CD4-positive, alpha-beta T cell (primary cell): ENCODE data around the gene TPCN2. TPM values are rescaled to one million over a fixed set of nuclear protein-coding genes. Genes with fewer than 3 reads are reported as not detected.
"Not testable (repeated sequence)": the region's sequence is repeated elsewhere in the genome, so short reads cannot be mapped to it uniquely, and the experiment has no call there.

ENCODE experiments used
- ATAC-seq: fragments of 200-7000 bp; cut with Tn5 transposase; one replicate; pipeline ENCODE4 v1.10.0; 2022; ENCODE audit warnings: mild to moderate bottlenecking; ENCODE audit not compliant: poor library complexity
- CTCF ChIA-PET: fragments of 350-600 bp; sonication (Branson Sonifier 250); formaldehyde crosslinking; loops from one replicate; lab custom pipeline; 2021; ENCODE audit warnings: antibody characterized with exemption, inconsistent platforms; lab: Charles Lee
- POLR2A ChIA-PET: fragments of 350-600 bp; sonication (Branson Sonifier 250); formaldehyde crosslinking; loops from one replicate; lab custom pipeline; 2021; ENCODE audit warnings: antibody characterized with exemption, inconsistent platforms; lab: Charles Lee
- DNase-seq, 14 experiments: peaks; one replicate each; pipeline ENCODE4 v3.0.0-alpha.2; 2013 to 2020; ENCODE audit warnings: mixed read lengths in 2 of 14
- H3K27ac ChIP-seq, 2 donors: one replicate each; pipeline versions ENCODE4 v1.5.1 to v1.7.0; 2013; ENCODE audit warnings: low read length in 2 of 2, low read depth in 1 of 2, mild to moderate bottlenecking in 1 of 2
- H3K27me3 ChIP-seq, 2 experiments: 1 replicate in 1 of 2; 2 replicates in 1 of 2; pipeline versions ENCODE4 v1.6.1 to v1.7.0; 2013; ENCODE audit warnings: low read length in 2 of 2, control low read depth in 1 of 2, mild to moderate bottlenecking in 1 of 2, moderate library complexity in 1 of 2; ENCODE audit not compliant: insufficient read depth in 2 of 2, control insufficient read depth in 1 of 2
- H3K36me3 ChIP-seq: one replicate; pipeline ENCODE4 v1.6.1; 2013; ENCODE audit warnings: low read length, control low read depth; ENCODE audit not compliant: insufficient read depth
- H3K4me1 ChIP-seq: one replicate; pipeline ENCODE4 v1.6.1; 2013; ENCODE audit warnings: low read length, control low read depth; ENCODE audit not compliant: insufficient read depth
- H3K4me3 ChIP-seq: one replicate; pipeline ENCODE4 v1.5.1; 2013; ENCODE audit warnings: mild to moderate bottlenecking, low read length, moderate library complexity
- H3K9me3 ChIP-seq, 2 experiments: 1 replicate in 1 of 2; 2 replicates in 1 of 2; pipeline versions ENCODE4 v1.6.1 to v1.7.0; 2013; ENCODE audit warnings: low read length in 2 of 2, mild to moderate bottlenecking in 2 of 2, control low read depth in 1 of 2, moderate library complexity in 1 of 2; ENCODE audit not compliant: control insufficient read depth in 1 of 2, insufficient read depth in 1 of 2
- H3K27ac Mint-ChIP-seq: one replicate; pipeline ENCODE4 v1.8.0; 2020; ENCODE audit warnings: mixed read lengths
- H3K27me3 Mint-ChIP-seq: one replicate; pipeline ENCODE4 v1.8.0; 2021; ENCODE audit warnings: mixed read lengths
- H3K36me3 Mint-ChIP-seq: one replicate; pipeline ENCODE4 v1.8.0; 2021; ENCODE audit warnings: low read depth, mixed read lengths
- H3K4me1 Mint-ChIP-seq: one replicate; pipeline ENCODE4 v1.8.0; 2021; ENCODE audit warnings: low read depth, mixed read lengths
- H3K4me3 Mint-ChIP-seq: one replicate; pipeline ENCODE4 v1.8.0; 2020; ENCODE audit warnings: mild to moderate bottlenecking, mixed read lengths
- H3K9me3 Mint-ChIP-seq: one replicate; pipeline ENCODE4 v1.8.0; 2020; ENCODE audit warnings: mixed read lengths
- intact Hi-C, 2 experiments: fragments of 100-400 bp; cut with DNase I in 1 of 2; cut with micrococcal nuclease in 1 of 2; formaldehyde crosslinking; loops; one replicate each; pipeline versions ENCODE4 v1.15.1 to v1.9.0; 2023 to 2025; cut with DNase I, micrococcal nuclease
- total RNA-seq, 174 experiments: library from RNA in 2 of 174; stranded (reverse) in 2 of 174; gene quantifications; one replicate each; pipeline ENCODE4 v1.2.3 and lab custom pipeline; 2021 to 2026
- TF ChIP-seq, protein P1 (sequence below): fragments of 200-600 bp; IDR thresholded peaks from one replicate; pipeline ENCODE4 v1.8.0; 2022; ENCODE audit warnings: antibody characterized with exemption, mild to moderate bottlenecking

The TPCN2 gene
- total RNA-seq, 2 experiments from 2014 or later: 10.2 to 11.5 TPM

DNA sequence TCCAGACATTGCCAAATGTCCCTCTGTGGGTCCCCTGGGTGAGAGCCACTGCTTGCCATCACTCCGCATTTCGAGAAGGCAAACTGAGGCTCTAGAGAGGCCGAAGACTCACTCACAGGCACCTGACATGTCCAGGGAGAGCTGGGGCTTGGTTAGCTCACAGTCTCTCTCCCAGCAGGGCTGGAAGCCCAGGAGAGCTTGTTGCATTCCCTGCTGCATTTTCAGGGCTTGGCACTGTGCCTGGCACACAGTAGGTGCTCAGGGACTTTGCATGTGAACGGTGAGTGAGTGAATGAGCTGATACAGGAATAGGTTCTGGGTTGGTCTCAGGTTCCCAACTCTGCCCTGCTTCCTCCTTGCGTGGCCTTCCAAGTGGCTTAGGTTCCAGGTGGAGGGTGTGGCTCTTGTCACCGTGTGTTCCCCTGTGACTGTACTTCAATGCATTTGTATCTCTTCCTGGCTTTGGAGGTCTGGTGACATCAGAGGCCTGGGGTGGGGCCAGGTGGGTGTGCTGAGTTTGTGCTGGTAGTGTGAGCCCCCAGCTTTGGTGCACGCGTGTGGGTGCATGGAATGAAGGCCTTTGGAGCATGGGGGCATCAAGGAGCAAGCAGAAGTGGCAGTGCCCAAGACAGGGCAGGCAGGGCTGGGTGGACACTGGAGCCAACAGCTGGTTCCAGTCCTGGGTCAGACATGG lies 88.6 kb downstream of the TPCN2 start:
- Mint-ChIP-seq H3K36me3 (no peaks in the 10 kb centered on the region), H3K9me3 (no peaks in the 10 kb centered on the region), H3K4me3 (no peak overlapping the region), H3K27me3 (no peaks in the 10 kb centered on the region), H3K4me1 (peaks cover 10% of the 10 kb centered on the region), H3K27ac (no peak overlapping the region)
- ATAC-seq: no peak
- H3K9me3 ChIP-seq: peaks cover 0 to 4% of the 10 kb centered on the region in 2 experiments
- H3K27ac ChIP-seq: no peak overlapping the region
- no peak overlapping the region for H3K4me3 ChIP-seq
- TF ChIP-seq, protein P1, sequence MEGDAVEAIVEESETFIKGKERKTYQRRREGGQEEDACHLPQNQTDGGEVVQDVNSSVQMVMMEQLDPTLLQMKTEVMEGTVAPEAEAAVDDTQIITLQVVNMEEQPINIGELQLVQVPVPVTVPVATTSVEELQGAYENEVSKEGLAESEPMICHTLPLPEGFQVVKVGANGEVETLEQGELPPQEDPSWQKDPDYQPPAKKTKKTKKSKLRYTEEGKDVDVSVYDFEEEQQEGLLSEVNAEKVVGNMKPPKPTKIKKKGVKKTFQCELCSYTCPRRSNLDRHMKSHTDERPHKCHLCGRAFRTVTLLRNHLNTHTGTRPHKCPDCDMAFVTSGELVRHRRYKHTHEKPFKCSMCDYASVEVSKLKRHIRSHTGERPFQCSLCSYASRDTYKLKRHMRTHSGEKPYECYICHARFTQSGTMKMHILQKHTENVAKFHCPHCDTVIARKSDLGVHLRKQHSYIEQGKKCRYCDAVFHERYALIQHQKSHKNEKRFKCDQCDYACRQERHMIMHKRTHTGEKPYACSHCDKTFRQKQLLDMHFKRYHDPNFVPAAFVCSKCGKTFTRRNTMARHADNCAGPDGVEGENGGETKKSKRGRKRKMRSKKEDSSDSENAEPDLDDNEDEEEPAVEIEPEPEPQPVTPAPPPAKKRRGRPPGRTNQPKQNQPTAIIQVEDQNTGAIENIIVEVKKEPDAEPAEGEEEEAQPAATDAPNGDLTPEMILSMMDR: no peak
- POLR2A ChIA-PET: no interaction called here
- H3K4me1 ChIP-seq: peaks cover 8% of the 10 kb centered on the region
- DNase-seq: no peak
- no peaks in the 10 kb centered on the region for H3K27me3 ChIP-seq
- CTCF ChIA-PET: no interaction called here
- intact Hi-C loops: no loop called here
- H3K36me3 ChIP-seq: no peaks in the 10 kb centered on the region

DNA sequence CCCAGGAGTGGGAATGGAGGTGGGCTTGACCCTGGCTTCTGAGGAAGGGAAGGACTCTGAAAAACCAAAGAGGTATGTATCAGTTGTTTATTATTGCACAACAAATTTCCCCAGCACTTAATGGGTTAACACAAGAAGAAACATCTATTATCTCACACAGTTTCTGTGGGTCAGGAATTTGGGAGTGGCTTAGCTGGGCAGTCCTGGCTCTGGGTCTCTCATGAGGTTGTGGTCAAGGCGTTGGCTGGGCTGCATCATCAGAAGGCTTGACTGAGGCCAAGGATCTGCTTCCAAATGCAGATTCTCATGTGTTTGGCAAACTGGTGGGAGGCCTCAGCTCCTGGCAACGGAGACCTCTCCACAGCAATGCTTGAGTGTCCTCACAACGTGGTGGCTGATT lies 89.5 kb downstream of the TPCN2 start:
- DNase-seq (no peak), ATAC-seq (no peak)
- H3K4me1 ChIP-seq: peaks cover 8% of the 10 kb centered on the region
- H3K4me3 ChIP-seq: no peak overlapping the region
- TF ChIP-seq, protein P1: no peak
- H3K9me3 ChIP-seq: peaks cover 0 to 4% of the 10 kb centered on the region in 2 experiments
- no peak overlapping the region for H3K27ac ChIP-seq
- intact Hi-C loops: no loop called here
- no peaks in the 10 kb centered on the region for H3K27me3 Mint-ChIP-seq
- CTCF ChIA-PET: no interaction called here
- no peak overlapping the region for H3K4me3 Mint-ChIP-seq
- peaks cover 5% of the 10 kb centered on the region for H3K4me1 Mint-ChIP-seq
- no peaks in the 10 kb centered on the region for H3K27me3 ChIP-seq
- no peak overlapping the region for H3K27ac Mint-ChIP-seq
- no peaks in the 10 kb centered on the region for H3K36me3 ChIP-seq
- H3K9me3 Mint-ChIP-seq: no peaks in the 10 kb centered on the region
- POLR2A ChIA-PET: no interaction called here
- H3K36me3 Mint-ChIP-seq: no peaks in the 10 kb centered on the region

GRCh38 chr11:69140161-69140560 lies 91.4 kb downstream of the TPCN2 start:
- H3K36me3 ChIP-seq, H3K4me3 ChIP-seq, H3K27me3 ChIP-seq, H3K9me3 ChIP-seq, CTCF ChIA-PET, H3K4me1 ChIP-seq, H3K36me3 Mint-ChIP-seq, POLR2A ChIA-PET, DNase-seq, H3K27ac Mint-ChIP-seq, H3K4me1 Mint-ChIP-seq, ATAC-seq, H3K9me3 Mint-ChIP-seq, intact Hi-C loops, H3K27ac ChIP-seq, H3K4me3 Mint-ChIP-seq, H3K27me3 Mint-ChIP-seq: not testable (repeated sequence)

- H3K9me3 Mint-ChIP-seq: peaks cover 2% of the 10 kb centered on the region
- H3K4me1 ChIP-seq: peaks cover 8% of the 10 kb centered on the region
- H3K27ac Mint-ChIP-seq: no peak overlapping the region
- H3K27ac ChIP-seq: no peak overlapping the region
- CTCF ChIA-PET: no interaction called here
- no peak for DNase-seq
- no peaks in the 10 kb centered on the region for H3K9me3 ChIP-seq
- H3K27me3 Mint-ChIP-seq: no peaks in the 10 kb centered on the region
- H3K36me3 Mint-ChIP-seq: peaks cover 5% of the 10 kb centered on the region
- TF ChIP-seq, protein P1: no peak
- POLR2A ChIA-PET: no interaction called here
- H3K4me1 Mint-ChIP-seq: peaks cover 5% of the 10 kb centered on the region
- no peaks in the 10 kb centered on the region for H3K27me3 ChIP-seq
- no peak for ATAC-seq
- intact Hi-C loops: no loop called here
- H3K4me3 Mint-ChIP-seq: no peak overlapping the region
- no peaks in the 10 kb centered on the region for H3K36me3 ChIP-seq
- no peak overlapping the region for H3K4me3 ChIP-seq
These were observed 91.9 kb downstream of the TPCN2 start for GRCh38 chr11:69140635-69141034.
